ENCODE results near the gene PRLH. TPM values are rescaled to one million over a fixed set of nuclear protein-coding genes. Genes with fewer than 3 reads are reported as not detected.

The PRLH gene
- total RNA-seq, 1 donor from 2014 or later = not detected

GRCh38 chr2:237567276-237568029 lies 1.1 kb downstream of the PRLH start:
- H3K4me1 Mint-ChIP-seq = peaks cover 9% of the 10 kb centered on the region
- H3K36me3 Mint-ChIP-seq (ENCODE audit: low read depth) = no peaks in the 10 kb centered on the region
- no peak for DNase-seq (ENCODE audit: low read depth, low spot score)
- H3K27me3 Mint-ChIP-seq (ENCODE audit: low read depth) = peaks cover 3% of the 10 kb centered on the region
- TF ChIP-seq CTCF (conservative IDR thresholded peaks at IDR 0.05) = no peak
- no peak overlapping the region for H3K27ac Mint-ChIP-seq (ENCODE audit: unreplicated experiment)
- no peak overlapping the region for H3K4me3 Mint-ChIP-seq
- H3K9me3 Mint-ChIP-seq = peaks cover 4% of the 10 kb centered on the region

DNA sequence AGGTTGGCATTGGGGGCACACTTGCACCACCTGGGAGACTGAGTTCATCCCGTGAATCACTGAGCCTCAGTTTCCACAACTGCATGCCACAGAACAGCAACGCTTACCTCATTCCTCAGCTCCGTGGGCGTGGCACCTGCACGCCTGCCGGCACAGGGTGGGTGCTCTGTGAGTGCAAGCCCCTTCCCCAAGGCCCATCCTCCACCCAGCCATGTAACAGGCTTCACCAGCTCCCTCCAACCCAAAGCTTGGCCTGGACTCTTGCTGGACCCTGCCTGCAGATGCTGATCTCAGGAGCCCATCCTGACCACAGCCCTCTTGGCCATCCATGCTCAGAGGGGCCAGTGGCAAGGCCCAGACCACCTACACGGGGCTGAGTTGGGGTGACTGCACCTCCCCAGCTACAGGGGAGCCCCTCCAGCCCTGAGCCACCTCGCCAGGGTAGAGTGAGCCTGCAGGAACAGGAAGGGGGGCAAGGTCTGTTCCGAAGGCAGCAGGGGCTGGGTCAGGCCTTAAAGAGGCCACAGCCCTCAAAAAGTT lies 1.8 kb downstream of the PRLH start:
- no peak overlapping the region for H3K4me3 Mint-ChIP-seq
- TF ChIP-seq CTCF (conservative IDR thresholded peaks at IDR 0.05) = no peak
- DNase-seq (ENCODE audit: low read depth, low spot score) = no peak
- peaks cover 11% of the 10 kb centered on the region for H3K4me1 Mint-ChIP-seq
- peaks cover under 1% of the 10 kb centered on the region for H3K27me3 Mint-ChIP-seq (ENCODE audit: low read depth)
- H3K36me3 Mint-ChIP-seq (ENCODE audit: low read depth) = no peaks in the 10 kb centered on the region
- no peak overlapping the region for H3K27ac Mint-ChIP-seq (ENCODE audit: unreplicated experiment)
- peaks cover 4% of the 10 kb centered on the region for H3K9me3 Mint-ChIP-seq

GRCh38 chr2:237569041-237569440 lies 2.7 kb downstream of the PRLH start:
- no peak overlapping the region for H3K4me3 Mint-ChIP-seq
- peaks cover 14% of the 10 kb centered on the region for H3K4me1 Mint-ChIP-seq
- H3K36me3 Mint-ChIP-seq (ENCODE audit: low read depth) = no peaks in the 10 kb centered on the region
- H3K27me3 Mint-ChIP-seq (ENCODE audit: low read depth) = no peaks in the 10 kb centered on the region
- H3K27ac Mint-ChIP-seq (ENCODE audit: unreplicated experiment) = no peak overlapping the region
- no peak for DNase-seq (ENCODE audit: low read depth, low spot score)
- no peak for TF ChIP-seq CTCF (conservative IDR thresholded peaks at IDR 0.05)
- H3K9me3 Mint-ChIP-seq = peaks cover 4% of the 10 kb centered on the region

GRCh38 chr2:237569896-237570295 lies 3.5 kb downstream of the PRLH start:
- Mint-ChIP-seq H3K27me3 (ENCODE audit: low read depth) (no peaks in the 10 kb centered on the region), H3K4me1 (peaks cover 14% of the 10 kb centered on the region), H3K4me3 (no peak overlapping the region), H3K27ac (ENCODE audit: unreplicated experiment) (no peak overlapping the region), H3K9me3 (peaks cover 4% of the 10 kb centered on the region), H3K36me3 (ENCODE audit: low read depth) (no peaks in the 10 kb centered on the region)
- no peak for DNase-seq (ENCODE audit: low read depth, low spot score)
- no peak for TF ChIP-seq CTCF (conservative IDR thresholded peaks at IDR 0.05)

GRCh38 chr2:237570776-237571335 lies 4.5 kb downstream of the PRLH start:
- no peak for TF ChIP-seq CTCF (conservative IDR thresholded peaks at IDR 0.05)
- DNase-seq (ENCODE audit: low read depth, low spot score) = no peak
- Mint-ChIP-seq H3K27ac (ENCODE audit: unreplicated experiment) (no peak overlapping the region), H3K9me3 (peaks cover 4% of the 10 kb centered on the region), H3K4me1 (peaks cover 14% of the 10 kb centered on the region), H3K4me3 (no peak overlapping the region), H3K27me3 (ENCODE audit: low read depth) (no peaks in the 10 kb centered on the region), H3K36me3 (ENCODE audit: low read depth) (no peaks in the 10 kb centered on the region)

Data from neural crest cell (in vitro differentiated cells).